Peyer's patch (tissue), 4 donors: ENCODE data around the gene SLC22A7.

Source experiments
- POLR2A ChIP-seq, 2 donors: fragments of 450-650 bp; IDR thresholded peaks; one replicate each; pipeline ENCODE4 v1.5.1; 2017; ENCODE audit warnings: antibody characterized with exemption in 2 of 2, mild to moderate bottlenecking in 2 of 2, moderate library complexity in 2 of 2
- TF ChIP-seq, protein P1 (sequence below), 6 experiments: fragments of 450-650 bp in 4 of 6; fragments of 200-600 bp in 2 of 6; sonication (generic) in 1 of 6; IDR thresholded peaks; one replicate each; pipeline ENCODE4 v1.5.1; 2017 to 2019; ENCODE audit warnings: antibody characterized with exemption in 6 of 6, mild to moderate bottlenecking in 3 of 6, moderate library complexity in 1 of 6

DNA sequence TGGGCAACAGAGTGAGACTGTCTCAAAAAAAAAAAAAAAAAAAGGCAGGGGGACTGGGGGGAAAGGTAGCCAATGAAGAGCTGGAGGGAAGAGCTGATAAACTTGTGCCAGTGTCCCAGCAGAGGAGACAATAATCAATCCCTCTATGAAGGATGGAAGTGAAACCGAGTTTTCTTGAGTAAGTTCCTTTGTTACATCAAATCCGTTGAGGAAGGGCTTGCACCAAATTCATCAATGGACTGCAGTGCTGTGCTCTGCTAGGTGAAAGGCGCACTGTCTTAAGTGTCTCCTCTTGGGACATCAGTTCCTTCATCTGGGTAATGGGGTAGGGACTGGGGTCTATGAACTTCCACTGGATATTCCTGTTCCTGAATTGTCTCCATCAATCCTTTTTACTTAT lies 13.6 kb downstream of the SLC22A7 start:
- TF ChIP-seq, protein P1, sequence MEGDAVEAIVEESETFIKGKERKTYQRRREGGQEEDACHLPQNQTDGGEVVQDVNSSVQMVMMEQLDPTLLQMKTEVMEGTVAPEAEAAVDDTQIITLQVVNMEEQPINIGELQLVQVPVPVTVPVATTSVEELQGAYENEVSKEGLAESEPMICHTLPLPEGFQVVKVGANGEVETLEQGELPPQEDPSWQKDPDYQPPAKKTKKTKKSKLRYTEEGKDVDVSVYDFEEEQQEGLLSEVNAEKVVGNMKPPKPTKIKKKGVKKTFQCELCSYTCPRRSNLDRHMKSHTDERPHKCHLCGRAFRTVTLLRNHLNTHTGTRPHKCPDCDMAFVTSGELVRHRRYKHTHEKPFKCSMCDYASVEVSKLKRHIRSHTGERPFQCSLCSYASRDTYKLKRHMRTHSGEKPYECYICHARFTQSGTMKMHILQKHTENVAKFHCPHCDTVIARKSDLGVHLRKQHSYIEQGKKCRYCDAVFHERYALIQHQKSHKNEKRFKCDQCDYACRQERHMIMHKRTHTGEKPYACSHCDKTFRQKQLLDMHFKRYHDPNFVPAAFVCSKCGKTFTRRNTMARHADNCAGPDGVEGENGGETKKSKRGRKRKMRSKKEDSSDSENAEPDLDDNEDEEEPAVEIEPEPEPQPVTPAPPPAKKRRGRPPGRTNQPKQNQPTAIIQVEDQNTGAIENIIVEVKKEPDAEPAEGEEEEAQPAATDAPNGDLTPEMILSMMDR (IDR thresholded peaks at IDR 0.05) = no peak
- no peak for TF ChIP-seq POLR2A (IDR thresholded peaks at IDR 0.05)
